Measurements from ENCODE around the gene C1orf35. TPM values are rescaled to one million over a fixed set of nuclear protein-coding genes. Genes with fewer than 3 reads are reported as not detected.
A peak's percentile ranks its signal among the peaks of the same experiment; 100 is the strongest.

C1orf35 gene
- total and polyA plus RNA-seq, 2 of the 4 experiments (the other 2 are of a cell fraction), result 4.3 to 13.0 TPM

- TF ChIP-seq RFX5 (IDR thresholded peaks at IDR 0.05; ENCODE audit: low read depth, low read length), result 0 out of 2 replicates have a peak, but pooled peaks have one; percentile 12
These were observed 18.8 kb downstream of the C1orf35 start (continued) for GRCh38 chr1:228084325-228084724.

- H3K18ac ChIP-seq (ENCODE audit: low read depth, low read length), result peak overlapping the region; percentile 15; the same call in 1 of the 2 replicates
- TF ChIP-seq RCOR1 (IDR thresholded peaks at IDR 0.05; ENCODE audit: insufficient replicate concordance, low read length) (no peak), MXI1 (IDR thresholded peaks at IDR 0.05; ENCODE audit: borderline replicate concordance, low read depth, low read length) (peak; percentile 7; the same call in 1 of the 2 replicates), FOS (IDR thresholded peaks at IDR 0.05; ENCODE audit: low read depth, low read length) (no peak), SMC3 (IDR thresholded peaks at IDR 0.05; ENCODE audit: low read depth, low read length) (no peak), BHLHE40 (IDR thresholded peaks at IDR 0.05; ENCODE audit: low read depth, low read length) (no peak), ELK1 (IDR thresholded peaks at IDR 0.05; ENCODE audit: borderline replicate concordance, low read depth, low read length) (no peak), CEBPB (IDR thresholded peaks at IDR 0.05; ENCODE audit: low read depth, low read length) (0 out of 2 replicates have a peak, but pooled peaks have one; percentile 6)
- peaks cover 60% of the 10 kb centered on the region for H4K20me1 ChIP-seq (ENCODE audit: insufficient read depth, low read length)
- H3K27ac ChIP-seq (ENCODE audit: insufficient read depth, low read length), result peak overlapping the region; percentile 99
- CTCF ChIA-PET, result interaction anchor here (1.0 kb wide), 1 partner anchor 47 kb away, joined by 3 read pairs; no protein-coding TSS in a partner anchor
- peak overlapping the region; percentile 100; the same call in 1 of the 2 replicates for H2AK5ac ChIP-seq (ENCODE audit: low read depth, low read length)
- H3K56ac ChIP-seq (ENCODE audit: extremely low read depth, insufficient read depth, low read length), result peak overlapping the region; percentile 83; the same call in 1 of the 2 replicates
- H3K27me3 ChIP-seq (ENCODE audit: control insufficient read depth, insufficient read depth, low read length), result no peaks in the 10 kb centered on the region
- H4K91ac ChIP-seq (ENCODE audit: insufficient read depth, low read depth, low read length), result no peak overlapping the region
- ATAC-seq (ENCODE audit: low read depth) (no peak), DNase-seq (peak; percentile 22)
- POLR2A ChIA-PET (ENCODE audit: unreplicated experiment), result no interaction called here
- peak overlapping the region; percentile 97 for H2BK5ac ChIP-seq (ENCODE audit: low read depth, low read length, poor library complexity, severe bottlenecking)
- intact Hi-C loops (cut with micrococcal nuclease) (loop anchor here (2.0 to 10.0 kb wide), 5 partner anchors 19 to 599 kb away; partner anchors contain the start of genes C1orf35 and WNT9A), in situ Hi-C loops (cut with MboI; ENCODE audit: low sequenced_read_pairs) (loop anchor here (10.0 kb wide), 1 partner anchor 319 kb away; no protein-coding TSS in a partner anchor), dilution Hi-C loops (cut with HindIII; ENCODE audit: low sequenced_read_pairs, unreplicated experiment) (no loop called here)
- H3K4me1 ChIP-seq (ENCODE audit: control insufficient read depth, insufficient read depth, low read length), result peaks cover 27% of the 10 kb centered on the region
- no peak overlapping the region for H2BK120ac ChIP-seq (ENCODE audit: low read depth, low read length)
- peaks cover 22% of the 10 kb centered on the region for H3K9me1 ChIP-seq (ENCODE audit: insufficient read depth, low read length)
- peak overlapping the region; percentile 22 to 89; a peak in 2 of 4 replicates for H4K8ac ChIP-seq (ENCODE audit: low read depth in 2 of 2, low read length in 2 of 2)
- H3K4me3 ChIP-seq (ENCODE audit: insufficient read depth, low read depth, low read length), result peak overlapping the region; percentile 100
- H3K79me1 ChIP-seq (ENCODE audit: low read depth in 1 of 2, low read length in 2 of 2), result peaks cover 0 to 46% of the 10 kb centered on the region in 2 experiments; a peak in 2 of 4 replicates
- WGBS, 2 experiments (ENCODE audit: extremely low coverage in 2 of 2, insufficient read length in 1 of 2), result 0% methylated on average over 2 of the region's 17 CpGs; no CpG with 5 or more reads in 1 of the 2 experiments
- H3K23ac ChIP-seq (ENCODE audit: low read depth, low read length), result peak overlapping the region; percentile 87
- peak overlapping the region; percentile 62 for H3K14ac ChIP-seq (replicated peaks; ENCODE audit: low read depth, low read length)
- H4K5ac ChIP-seq (ENCODE audit: low read depth, low read length), result no peak overlapping the region
- peak overlapping the region; percentile 98 for H3K4ac ChIP-seq (ENCODE audit: low read depth, low read length)
- no peak overlapping the region for H2BK15ac ChIP-seq (ENCODE audit: low read depth, low read length)
- no peak overlapping the region for H2BK20ac ChIP-seq (ENCODE audit: low read depth, low read length)
- H3K9me3 ChIP-seq (ENCODE audit: control insufficient read depth, insufficient read depth, low read length), result no peaks in the 10 kb centered on the region
- H2AK9ac ChIP-seq (replicated peaks; ENCODE audit: low read depth, low read length, poor library complexity), result peak overlapping the region; percentile 100
- H3K36me3 ChIP-seq (ENCODE audit: control insufficient read depth, insufficient read depth, low read length), result peaks cover 8% of the 10 kb centered on the region
- peak overlapping the region; percentile 99 for H3K9ac ChIP-seq (ENCODE audit: low read depth, low read length)
- H3K4me2 ChIP-seq (ENCODE audit: low read depth, low read length), result peak overlapping the region; percentile 98
- TSS peak; percentile 31 for BruUV-seq (replicated peaks)
- H2AFZ ChIP-seq (replicated peaks; ENCODE audit: low read length, poor library complexity), result no peak overlapping the region
These were observed 19.2 kb downstream of the C1orf35 start for GRCh38 chr1:228083871-228084278.

All from IMR-90 (cell line).